ENCODE measurements around the gene GAMT.

DNA sequence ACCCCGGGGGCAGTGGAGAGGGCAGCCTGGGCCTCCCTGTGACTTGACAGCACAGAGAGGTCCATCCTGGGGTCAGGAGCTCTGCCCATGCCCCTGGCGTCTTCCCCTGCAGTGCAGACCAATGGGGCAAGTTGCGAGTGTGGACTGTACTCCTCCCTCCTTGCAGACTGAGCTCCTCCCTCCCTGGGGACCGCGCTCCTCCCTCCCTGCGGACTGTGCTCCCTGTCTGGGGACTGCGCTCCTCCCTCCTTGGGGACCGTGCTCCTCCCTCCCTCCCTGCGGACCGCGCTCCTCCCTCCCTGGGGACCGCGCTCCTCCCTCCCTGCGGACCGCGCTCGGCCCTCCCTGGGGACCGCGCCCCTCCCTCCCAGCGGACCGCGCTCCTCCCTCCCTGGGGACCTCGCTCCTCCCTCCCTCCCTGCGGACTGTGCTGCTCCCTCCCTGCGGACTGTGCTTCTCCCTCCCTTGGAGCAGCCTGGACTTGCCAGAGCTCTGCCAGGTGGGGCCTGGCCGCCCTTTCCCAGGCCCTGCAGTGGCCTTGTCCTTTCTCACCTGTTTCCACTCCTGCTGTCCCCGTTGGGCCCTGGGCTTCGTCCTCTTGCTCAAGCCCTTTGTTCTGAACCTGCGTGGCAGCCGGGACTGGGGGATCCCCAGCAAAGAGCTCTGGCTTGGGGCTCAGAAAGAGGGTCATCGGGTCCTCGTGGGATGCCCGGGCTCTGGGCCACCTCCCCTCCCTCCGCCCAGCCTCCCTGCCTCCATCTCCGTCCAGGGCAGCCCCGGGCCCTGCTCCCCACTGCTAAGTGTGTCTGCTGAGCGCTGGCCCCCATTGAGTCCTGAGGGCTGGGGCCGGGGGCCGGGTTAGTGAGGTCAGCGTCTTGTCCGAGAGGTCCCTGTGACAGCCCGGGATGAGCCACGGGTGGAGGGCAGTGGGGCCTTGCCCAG, 6.8 kb downstream of the GAMT start:
- TF ChIP-seq CTCF (conservative IDR thresholded peaks at IDR 0.05; ENCODE audit: low read depth in 2 of 2) (no peak), CREB1 (CRISPR knock-in tag; IDR thresholded peaks at IDR 0.05; ENCODE audit: low read depth) (no peak), REST (IDR thresholded peaks at IDR 0.05; ENCODE audit: unreplicated experiment) (no peak), POLR2AphosphoS5 (IDR thresholded peaks at IDR 0.05; ENCODE audit: low read depth) (no peak)

Measured in GM23338 (cell line).